Prostate gland (tissue), 2 donors: ENCODE measurements around the gene SLAIN1.

Experiments used
- CTCF ChIP-seq, 4 experiments: fragments of 200-600 bp in 2 of 4; fragments of 450-650 bp in 2 of 4; sonication (generic) in 2 of 4; IDR thresholded peaks; 1 replicate in 3 of 4; 2 replicates in 1 of 4; pipeline ENCODE4 v1.5.1; 2016 to 2019; ENCODE audit warnings: antibody characterized with exemption in 4 of 4, mild to moderate bottlenecking in 2 of 4, moderate library complexity in 2 of 4
- POLR2A ChIP-seq: fragments of 450-650 bp; IDR thresholded peaks from one replicate; pipeline ENCODE4 v1.6.1; 2016; ENCODE audit warnings: antibody characterized with exemption, mild to moderate bottlenecking

GRCh38 chr13:77784515-77784914, 87.0 kb downstream of the SLAIN1 start:
- TF ChIP-seq CTCF (IDR thresholded peaks at IDR 0.05) = no peak
- no peak for TF ChIP-seq POLR2A
